Karpas-422 (cell line): ENCODE measurements around the gene PTDSS2. TPM values are rescaled to one million over a fixed set of nuclear protein-coding genes. Genes with fewer than 3 reads are reported as not detected.
A peak's percentile ranks its signal among the peaks of the same experiment; 100 is the strongest.

ENCODE experiments used
- DNase-seq: peaks from one replicate; pipeline ENCODE4 v3.0.0-alpha.2; 2015
- H2AFZ ChIP-seq: fragments of 200-600 bp; sonication (generic); 2 replicates; pipeline ENCODE4 v1.6.1; 2014; ENCODE audit warnings: antibody characterized with exemption, low read length, mixed read lengths
- H3K27ac ChIP-seq: fragments of 200-600 bp; sonication (generic); 2 replicates; pipeline ENCODE4 v1.5.1; 2014; ENCODE audit warnings: mild to moderate bottlenecking, low read length, moderate library complexity
- H3K27me3 ChIP-seq: fragments of 200-600 bp; sonication (generic); 2 replicates; pipeline ENCODE4 v1.6.1; 2014; ENCODE audit warnings: low read length, mixed read lengths
- H3K36me3 ChIP-seq: fragments of 200-600 bp; sonication (generic); 2 replicates; pipeline ENCODE4 v1.6.1; 2014; ENCODE audit warnings: low read length, mixed read lengths; ENCODE audit not compliant: insufficient read depth
- H3K4me1 ChIP-seq: fragments of 200-600 bp; sonication (generic); 2 replicates; pipeline ENCODE4 v1.6.1; 2014; ENCODE audit warnings: mild to moderate bottlenecking, low read length, mixed read lengths
- H3K4me2 ChIP-seq: fragments of 200-600 bp; sonication (generic); 2 replicates; pipeline ENCODE4 v1.6.1; 2014; ENCODE audit warnings: low read length, low read depth, mild to moderate bottlenecking; ENCODE audit not compliant: poor library complexity, severe bottlenecking
- H3K4me3 ChIP-seq: fragments of 200-600 bp; sonication (generic); 2 replicates; pipeline ENCODE4 v1.5.1; 2014; ENCODE audit warnings: mild to moderate bottlenecking, antibody characterized with exemption, low read length, mixed read lengths
- H3K79me2 ChIP-seq: fragments of 200-600 bp; sonication (generic); 2 replicates; pipeline ENCODE4 v1.6.1; 2014; ENCODE audit warnings: mild to moderate bottlenecking, low read length, mixed read lengths
- H3K9ac ChIP-seq: fragments of 200-600 bp; sonication (generic); 2 replicates; pipeline ENCODE4 v1.6.0; 2014; ENCODE audit warnings: low read length
- H3K9me2 ChIP-seq: fragments of 200-600 bp; sonication (generic), shearing (Covaris generic); replicated peaks from 2 replicates; pipeline ENCODE4 v1.6.0; 2014; ENCODE audit warnings: mild to moderate bottlenecking, low read length, moderate library complexity; ENCODE audit not compliant: insufficient read depth
- H3K9me3 ChIP-seq: fragments of 300-700, 200-600 bp; sonication (generic); 2 replicates; pipeline ENCODE4 v1.6.1; 2014; ENCODE audit warnings: low read length, mixed read lengths
- H4K20me1 ChIP-seq: fragments of 200-600 bp; sonication (generic); 2 replicates; pipeline ENCODE4 v1.6.1; 2014; ENCODE audit warnings: mild to moderate bottlenecking, antibody characterized with exemption, low read length, low read depth; ENCODE audit not compliant: insufficient read depth
- total RNA-seq: library from RNA; depleted of rRNA; stranded (reverse); fragments of >200 nt; shearing (Covaris generic); gene quantifications from 2 replicates; pipeline ENCODE4 v1.2.3, GENCODE V29; 2014; ENCODE audit warnings: low replicate concordance

PTDSS2 gene
- total RNA-seq, 1 experiment from 2014 or later: 13.5 TPM

DNA sequence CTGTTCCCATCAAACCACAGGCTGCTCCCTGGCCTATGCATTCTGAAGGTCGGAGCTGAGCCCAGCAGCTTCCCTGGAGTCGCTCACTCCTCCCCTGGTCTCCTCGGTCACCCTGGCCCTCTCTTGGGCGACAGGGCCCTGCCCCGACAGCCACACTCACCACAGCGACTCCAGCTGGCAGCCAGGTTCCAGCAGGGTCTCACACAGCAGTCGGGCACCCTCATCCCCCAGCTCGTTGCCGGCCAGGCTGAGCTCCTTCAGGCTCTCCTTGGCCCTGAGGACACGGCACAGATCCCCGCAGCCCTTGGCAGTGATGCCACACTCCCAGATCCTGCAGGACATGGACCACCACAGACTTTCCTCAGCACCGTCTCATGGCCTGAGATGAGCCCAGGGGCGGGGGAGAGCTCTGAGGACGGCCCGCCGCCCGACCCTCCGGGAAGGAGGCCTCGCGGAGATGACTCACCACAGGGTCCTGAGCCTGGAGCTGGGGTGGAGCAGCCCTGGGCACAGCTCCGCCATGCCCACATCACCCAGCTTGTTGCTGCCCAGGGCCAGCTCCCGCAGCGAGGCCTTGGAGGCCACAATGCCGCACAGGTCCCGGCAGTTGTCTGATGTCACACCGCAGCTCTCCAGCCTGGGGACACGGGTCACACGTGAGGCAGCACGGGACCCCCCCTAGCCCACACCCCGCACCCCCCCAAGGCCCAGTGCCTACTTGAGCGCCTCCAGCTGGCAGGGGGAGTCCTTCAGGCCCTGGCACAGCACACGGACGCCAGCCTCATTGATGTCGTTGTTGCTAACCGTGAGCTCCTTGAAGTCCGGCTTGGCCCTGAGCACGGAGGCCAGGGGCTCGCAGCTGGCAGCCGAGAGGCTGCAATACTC lies 48.5 kb downstream of the PTDSS2 start:
- Histone ChIP-seq H3K4me2 (no peak overlapping the region), H4K20me1 (no peaks in the 10 kb centered on the region), H3K27ac (no peak overlapping the region), H2AFZ (no peak overlapping the region), H3K4me3 (no peak overlapping the region), H3K36me3 (peaks cover 4% of the 10 kb centered on the region; the same call in 1 of the 2 replicates), H3K9me2 (no peaks in the 10 kb centered on the region), H3K4me1 (no peaks in the 10 kb centered on the region), H3K27me3 (no peaks in the 10 kb centered on the region), H3K79me2 (peaks cover 7% of the 10 kb centered on the region), H3K9ac (no peak overlapping the region), H3K9me3 (no peaks in the 10 kb centered on the region)
- DNase-seq: no peak

DNA sequence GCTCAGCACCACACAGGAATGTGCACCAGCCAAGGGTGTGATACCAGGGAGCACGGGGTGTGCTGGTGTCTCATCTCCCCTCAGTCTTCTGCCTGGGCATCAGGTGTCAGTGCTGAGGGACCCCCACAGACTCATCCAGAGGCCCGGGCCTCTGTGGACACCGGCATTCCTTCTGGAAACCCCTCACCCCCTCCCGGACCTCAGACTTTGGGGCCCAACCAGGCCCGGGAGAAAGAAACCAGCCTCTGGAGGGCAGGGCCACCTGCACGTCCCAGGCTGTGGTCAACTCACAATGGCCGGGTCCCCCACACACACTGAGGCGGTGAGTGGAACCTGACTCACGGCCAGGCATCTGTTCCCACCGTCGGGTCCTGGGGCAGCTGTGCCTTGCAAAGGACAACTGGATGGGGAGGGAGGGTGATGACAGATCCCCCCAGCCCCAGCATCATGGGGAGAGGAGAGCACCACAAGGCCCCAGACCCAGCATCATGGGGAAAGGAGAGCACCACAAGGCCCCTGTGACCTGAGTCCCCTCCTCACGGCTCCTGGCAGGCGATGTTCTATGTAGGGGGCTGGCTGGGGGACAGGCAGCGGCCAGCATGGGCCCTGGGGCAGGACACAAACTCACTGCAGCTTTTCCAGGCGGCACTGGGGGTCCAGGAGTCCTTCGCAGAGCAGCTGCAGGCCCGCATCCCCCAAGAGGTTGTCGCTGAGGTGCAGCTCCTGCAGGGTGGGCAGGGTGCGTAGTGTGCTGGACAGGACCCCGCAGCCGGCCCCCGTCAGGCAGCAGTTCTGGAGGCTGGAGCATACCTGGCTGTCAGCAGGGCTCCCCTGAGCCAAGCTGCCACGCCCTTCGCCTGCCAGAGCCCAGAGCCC lies 49.4 kb downstream of the PTDSS2 start:
- Histone ChIP-seq H3K36me3 (peaks cover 4% of the 10 kb centered on the region; the same call in 1 of the 2 replicates), H3K4me3 (no peak overlapping the region), H3K79me2 (peaks cover 16% of the 10 kb centered on the region), H3K4me1 (peaks cover 6% of the 10 kb centered on the region), H3K27me3 (no peaks in the 10 kb centered on the region), H3K9me3 (no peaks in the 10 kb centered on the region), H2AFZ (no peak overlapping the region), H3K4me2 (no peak overlapping the region), H3K9me2 (no peaks in the 10 kb centered on the region), H3K27ac (no peak overlapping the region), H3K9ac (no peak overlapping the region), H4K20me1 (no peaks in the 10 kb centered on the region)
- DNase-seq: no peak

GRCh38 chr11:501001-501682 lies 51.1 kb downstream of the PTDSS2 start:
- Histone ChIP-seq H3K4me2 (no peak overlapping the region), H4K20me1 (no peaks in the 10 kb centered on the region), H3K4me3 (no peak overlapping the region), H3K36me3 (peaks cover 4% of the 10 kb centered on the region; the same call in 1 of the 2 replicates), H2AFZ (no peak overlapping the region), H3K4me1 (peaks cover 19% of the 10 kb centered on the region), H3K9me3 (no peaks in the 10 kb centered on the region), H3K79me2 (peaks cover 33% of the 10 kb centered on the region), H3K27me3 (no peaks in the 10 kb centered on the region), H3K27ac (no peak overlapping the region), H3K9me2 (no peaks in the 10 kb centered on the region), H3K9ac (no peak overlapping the region)
- DNase-seq: no peak

DNA sequence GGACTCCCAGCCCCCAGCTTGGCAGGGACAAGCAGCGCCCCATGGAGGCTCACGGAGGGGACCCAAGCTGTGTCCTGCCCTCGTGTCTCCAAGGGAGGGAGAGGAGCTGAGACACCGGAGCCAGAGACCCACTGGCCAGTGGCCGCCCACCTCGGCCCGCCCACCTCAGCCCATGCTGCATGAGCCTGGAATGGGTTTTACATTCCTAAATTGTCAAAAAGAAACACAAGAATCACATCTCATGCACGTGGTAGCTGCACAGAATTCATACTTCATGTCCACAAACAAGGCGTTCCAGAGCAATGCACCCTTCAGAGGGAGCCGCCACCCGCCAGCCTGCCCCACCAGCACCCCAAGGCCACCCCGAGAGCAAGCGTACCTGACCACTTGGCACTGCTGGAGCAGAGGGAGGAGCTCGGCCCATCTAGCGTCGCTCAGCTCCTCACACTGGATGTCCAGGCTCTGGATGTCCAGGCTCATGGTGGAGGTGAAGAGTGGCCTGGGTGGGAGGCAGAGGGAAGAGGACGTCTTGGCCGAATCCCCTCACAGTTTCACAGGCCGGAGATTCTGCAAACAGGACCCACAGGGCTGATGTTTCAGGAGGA lies 51.7 kb downstream of the PTDSS2 start:
- Histone ChIP-seq H3K4me3 (no peak overlapping the region), H3K36me3 (peaks cover 4% of the 10 kb centered on the region; the same call in 1 of the 2 replicates), H3K9me3 (no peaks in the 10 kb centered on the region), H3K9me2 (no peaks in the 10 kb centered on the region), H3K79me2 (peaks cover 37% of the 10 kb centered on the region), H3K9ac (no peak overlapping the region), H2AFZ (no peak overlapping the region), H3K4me1 (peaks cover 23% of the 10 kb centered on the region), H4K20me1 (no peaks in the 10 kb centered on the region), H3K4me2 (no peak overlapping the region), H3K27ac (no peak overlapping the region), H3K27me3 (no peaks in the 10 kb centered on the region)
- no peak for DNase-seq

DNA sequence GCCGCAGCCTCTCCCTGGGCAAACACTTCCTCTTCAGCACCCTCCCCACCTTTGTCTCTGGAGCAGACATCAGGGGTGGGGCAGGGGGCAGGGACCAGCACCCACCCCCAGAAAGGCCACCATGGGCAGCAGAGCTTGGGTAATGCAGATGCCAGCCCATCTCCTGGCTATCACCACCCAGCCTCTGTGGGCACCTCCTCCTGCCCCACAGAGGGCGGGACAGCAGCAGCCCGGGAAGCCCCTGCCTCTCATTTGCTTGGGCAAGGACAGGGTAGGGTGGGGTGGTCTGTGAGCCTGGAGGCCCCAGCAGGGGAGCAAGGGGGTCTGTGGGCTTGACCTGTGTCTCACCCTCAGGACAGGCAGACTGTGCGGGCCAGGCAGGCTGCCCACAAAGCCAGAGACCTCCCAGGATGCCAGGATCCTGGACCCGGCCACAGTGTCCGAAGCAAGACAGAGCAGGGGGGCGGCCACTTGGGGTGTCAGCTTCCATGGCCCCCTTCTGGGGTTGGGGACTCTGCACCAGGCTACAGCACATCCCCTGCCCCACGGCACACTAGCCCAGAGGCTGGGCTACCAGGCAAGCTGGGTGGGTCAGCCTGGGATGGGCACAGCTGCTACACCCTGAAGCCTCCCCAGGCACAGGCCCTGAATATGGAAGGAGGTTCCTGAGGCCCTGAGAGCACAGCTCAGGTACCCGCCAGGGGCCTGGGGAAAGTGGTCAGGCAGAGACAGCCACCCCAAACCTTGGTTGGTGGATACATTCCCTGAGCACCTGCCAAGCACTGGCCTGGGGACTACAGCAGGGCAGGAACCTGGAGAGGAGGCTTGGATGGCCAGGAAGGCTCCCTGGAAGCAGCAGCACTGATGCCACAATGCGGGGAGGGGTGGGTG lies 52.5 kb downstream of the PTDSS2 start:
- H3K4me3 ChIP-seq: no peak overlapping the region

DNA sequence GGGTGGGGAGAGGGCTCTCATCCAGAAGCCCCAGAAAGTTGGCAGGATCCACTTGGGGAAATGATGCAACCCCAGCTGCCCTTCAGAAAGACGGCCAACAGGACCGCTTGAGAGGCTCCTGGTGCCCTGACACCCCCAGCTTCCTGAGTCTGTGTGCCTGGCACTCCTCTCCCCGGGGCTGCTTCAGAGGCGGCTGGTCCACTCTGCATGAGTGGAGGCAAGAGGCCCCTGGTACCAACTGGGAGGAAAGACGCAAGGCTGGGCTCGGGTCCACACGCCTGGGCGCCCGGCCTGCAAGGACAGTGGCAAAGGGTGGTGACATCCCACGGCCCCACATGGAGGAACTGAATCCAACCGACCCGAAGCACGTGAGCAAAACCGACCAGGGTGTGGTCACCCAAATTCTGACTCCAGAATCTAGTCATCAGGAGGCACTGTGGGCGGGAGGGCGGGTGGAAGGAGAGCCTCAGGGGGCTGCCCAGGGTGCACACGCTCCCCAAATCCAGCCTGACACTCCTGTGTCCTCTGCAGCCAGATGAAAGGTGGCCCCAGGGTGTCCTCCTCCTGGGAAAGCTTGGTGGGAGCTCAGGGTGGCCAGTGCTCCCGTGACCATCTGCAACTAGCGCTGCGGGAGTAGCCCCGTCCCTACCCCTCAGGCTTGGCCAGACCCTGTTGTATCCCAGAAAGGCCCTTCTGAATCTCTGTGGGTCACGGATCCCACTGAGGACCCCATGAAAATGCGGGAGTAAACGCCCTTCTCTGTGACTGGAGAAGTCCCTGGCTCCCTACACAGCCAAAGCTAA lies 53.3 kb downstream of the PTDSS2 start:
- Histone ChIP-seq H3K4me3 (no peak overlapping the region; the same call in 1 of the 2 replicates), H3K79me2 (peaks cover 37% of the 10 kb centered on the region), H3K9me2 (no peaks in the 10 kb centered on the region), H3K27me3 (no peaks in the 10 kb centered on the region), H3K4me1 (peaks cover 27% of the 10 kb centered on the region), H2AFZ (no peak overlapping the region), H3K4me2 (peak overlapping the region; percentile 99), H3K27ac (no peak overlapping the region), H3K9me3 (no peaks in the 10 kb centered on the region), H3K36me3 (no peaks in the 10 kb centered on the region), H4K20me1 (no peaks in the 10 kb centered on the region), H3K9ac (peak overlapping the region; percentile 100)
- DNase-seq: no peak

More for the DNA sequence above, 52.5 kb downstream of the PTDSS2 start:
- H3K27me3 ChIP-seq: no peaks in the 10 kb centered on the region
- H3K27ac ChIP-seq: no peak overlapping the region
- no peak overlapping the region for H3K4me2 ChIP-seq
- H3K9ac ChIP-seq: no peak overlapping the region
- H3K4me1 ChIP-seq: peaks cover 25% of the 10 kb centered on the region
- H3K9me2 ChIP-seq: no peaks in the 10 kb centered on the region
- no peak overlapping the region for H2AFZ ChIP-seq
- no peaks in the 10 kb centered on the region for H4K20me1 ChIP-seq
- no peaks in the 10 kb centered on the region for H3K9me3 ChIP-seq
- H3K36me3 ChIP-seq: peaks cover 4% of the 10 kb centered on the region; the same call in 1 of the 2 replicates
- no peak for DNase-seq
- peaks cover 37% of the 10 kb centered on the region for H3K79me2 ChIP-seq
